ENCODE results near the gene SLX9.
"Not testable (repeated sequence)": the region's sequence is repeated elsewhere in the genome, so short reads cannot be mapped to it uniquely, and the experiment has no call there.

Gene SLX9

DNA sequence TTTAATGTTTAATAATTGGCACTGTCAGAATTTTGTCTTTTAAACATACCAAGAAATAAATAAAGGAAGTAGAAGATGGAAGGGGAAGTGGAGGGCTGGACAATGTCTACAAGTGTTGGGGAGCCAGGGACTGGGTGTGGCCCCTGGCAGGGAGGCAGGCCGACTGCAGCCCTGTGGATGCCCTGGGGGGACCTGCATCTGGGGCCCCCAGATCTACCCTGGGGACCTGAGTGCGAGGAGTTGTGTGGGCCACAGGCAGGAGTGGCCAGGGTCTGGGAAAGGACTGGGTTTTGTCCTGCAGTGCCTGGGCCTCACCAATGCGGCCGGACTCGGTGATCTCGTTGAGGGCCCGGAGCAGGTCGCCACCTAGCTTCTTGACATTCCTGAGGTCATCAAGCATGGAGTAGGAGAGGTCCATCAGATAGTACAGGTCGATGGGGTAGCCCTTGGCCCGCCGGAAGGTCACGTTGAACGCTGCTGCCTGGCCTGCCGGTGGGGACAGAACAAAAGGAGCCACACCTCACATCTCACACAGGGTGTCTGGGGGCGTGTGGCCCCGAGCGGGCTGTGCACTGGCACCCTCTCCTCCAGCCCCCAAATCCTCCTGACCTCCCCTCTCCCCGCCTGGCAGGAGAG, 36.7 kb upstream of the SLX9 start:
- no peak for DNase-seq

DNA sequence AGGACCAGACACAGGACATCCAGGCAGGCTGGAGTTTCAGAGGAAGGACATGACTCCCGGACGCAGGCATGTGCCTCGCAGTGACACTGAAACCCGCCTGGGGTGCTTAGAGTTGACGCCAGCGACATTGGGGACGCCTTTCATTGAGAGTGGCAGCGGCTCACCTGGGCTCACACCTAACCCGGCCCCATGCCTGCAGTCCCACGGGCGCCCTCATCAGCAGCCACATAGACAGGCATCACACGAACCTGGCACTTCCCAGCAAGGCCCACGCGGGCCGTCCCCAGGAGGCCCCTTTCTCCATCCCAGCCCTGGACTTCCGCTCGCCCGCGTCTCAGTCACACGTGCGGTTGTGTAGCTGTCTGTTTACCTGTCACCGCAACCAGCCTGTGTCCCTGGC, 36.1 kb upstream of the SLX9 start:
- no peak for DNase-seq

DNA sequence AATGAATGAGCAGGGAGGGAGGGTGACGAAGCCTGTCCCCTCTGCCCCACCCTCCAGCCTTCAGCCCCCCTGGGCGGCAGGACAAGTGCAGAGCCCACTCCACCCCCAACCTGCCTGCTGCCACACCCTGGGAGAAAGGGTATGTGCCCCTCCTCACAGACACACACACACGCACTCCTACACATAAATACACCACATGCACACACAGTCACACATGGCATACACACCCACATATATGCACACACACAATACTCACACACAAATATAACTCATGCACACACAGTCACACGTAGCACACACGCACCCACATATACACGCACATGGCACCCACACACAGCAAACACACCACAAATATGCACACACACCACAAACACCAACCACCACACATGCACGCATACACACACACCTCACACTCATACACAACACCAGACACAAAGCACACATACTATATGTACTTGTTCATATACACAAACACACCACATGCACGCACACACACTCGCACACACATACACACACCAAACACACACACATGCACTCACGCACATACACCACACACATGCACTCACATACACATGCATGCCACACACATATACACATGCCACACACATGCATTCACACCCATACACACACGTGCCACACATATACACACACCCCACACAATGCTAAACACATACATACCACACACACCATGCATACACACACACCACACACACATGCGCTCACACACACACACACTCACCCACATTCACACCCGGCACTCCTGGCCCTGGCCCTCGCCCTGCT, 35.5 kb upstream of the SLX9 start:
- DNase-seq = no peak

DNA sequence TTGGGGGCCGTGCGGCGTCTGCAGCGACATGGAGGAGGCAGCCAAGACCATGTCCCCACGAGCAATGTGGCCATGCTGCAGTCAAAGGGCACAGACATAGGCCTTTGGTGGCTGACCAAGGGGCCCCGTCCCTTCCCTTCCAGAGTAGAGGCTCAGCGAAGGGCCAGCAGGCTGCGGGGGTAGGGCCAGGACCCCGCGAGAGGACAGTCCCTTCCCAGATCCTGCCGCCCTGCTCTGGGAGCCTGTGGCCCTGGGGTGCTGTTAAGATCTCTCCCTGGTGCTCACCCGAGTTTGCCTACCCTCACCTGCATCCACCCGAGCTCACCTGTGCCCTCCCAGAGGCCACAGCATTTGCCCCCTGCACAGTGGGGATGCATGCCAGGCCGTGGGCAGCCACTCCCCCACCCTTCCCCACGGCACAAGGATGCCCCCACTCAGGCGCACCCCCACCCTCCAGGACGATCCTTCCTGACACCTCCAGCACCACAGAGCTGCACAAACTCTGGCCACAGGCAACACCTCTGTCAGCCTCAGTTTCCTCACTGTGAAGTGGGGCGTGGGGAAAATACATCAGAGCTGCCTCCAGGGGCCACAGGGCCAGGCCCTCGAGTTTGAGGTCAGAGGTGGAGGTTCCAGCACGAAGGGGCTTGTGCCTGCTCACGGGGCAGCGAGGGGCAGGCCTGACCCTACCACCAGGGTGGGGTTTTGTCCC, 34.7 kb upstream of the SLX9 start:
- DNase-seq = no peak

DNA sequence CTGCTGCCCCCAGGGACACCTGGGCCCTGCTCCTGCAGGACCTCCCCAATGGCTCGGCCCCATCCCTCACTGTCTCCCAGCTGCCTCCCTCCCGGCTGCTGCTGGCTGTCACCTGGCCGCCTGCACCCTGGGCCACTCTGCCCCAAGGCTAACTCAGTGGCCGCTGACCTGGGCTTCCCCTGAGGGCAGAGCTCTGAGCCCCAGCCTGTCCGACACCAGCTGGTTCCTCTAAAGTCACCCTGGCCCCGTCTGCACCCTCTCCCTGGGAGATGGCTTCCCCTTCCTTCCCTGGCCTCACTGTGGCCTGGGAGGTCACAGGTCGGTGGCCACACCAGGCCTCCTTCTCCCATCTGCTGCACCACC, 34.1 kb upstream of the SLX9 start:
- DNase-seq = no peak

DNA sequence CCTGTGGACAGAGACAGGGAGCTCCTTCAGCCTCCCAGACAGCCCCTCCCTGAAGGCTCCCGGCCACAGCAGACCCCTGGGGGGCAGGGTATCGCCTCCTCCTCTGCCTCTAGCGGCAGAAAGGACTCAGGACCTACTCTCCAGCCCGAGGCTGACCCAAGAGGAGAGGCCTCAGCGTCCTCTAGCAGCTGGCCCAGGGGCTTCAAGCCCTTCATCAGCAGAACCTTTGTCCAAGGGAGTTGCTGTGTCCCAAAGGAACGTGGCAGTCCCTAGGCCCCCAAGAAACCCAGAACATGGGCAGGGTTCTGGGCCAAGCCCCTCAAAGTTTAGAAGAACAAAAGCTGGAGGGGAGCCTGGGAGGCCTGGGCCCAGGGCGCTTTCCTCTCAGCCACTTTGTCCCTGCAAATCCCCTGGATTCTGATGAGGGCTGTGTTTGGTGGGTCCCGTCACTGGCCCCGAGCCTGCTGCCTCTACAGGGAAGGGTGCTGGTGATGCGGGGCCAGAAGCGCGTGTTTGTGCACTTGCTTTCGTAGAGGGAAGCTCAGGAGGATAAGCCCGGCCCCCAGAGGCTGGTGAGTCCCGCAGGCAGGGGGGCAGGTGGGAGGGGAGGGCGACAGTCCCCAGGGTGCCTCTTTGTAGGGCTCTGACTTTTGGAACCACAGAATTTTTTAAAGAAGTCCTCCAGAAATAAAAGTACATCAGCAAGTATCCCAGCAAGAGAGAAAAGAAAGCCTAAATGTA, 32.4 kb upstream of the SLX9 start:
- DNase-seq = no peak

DNA sequence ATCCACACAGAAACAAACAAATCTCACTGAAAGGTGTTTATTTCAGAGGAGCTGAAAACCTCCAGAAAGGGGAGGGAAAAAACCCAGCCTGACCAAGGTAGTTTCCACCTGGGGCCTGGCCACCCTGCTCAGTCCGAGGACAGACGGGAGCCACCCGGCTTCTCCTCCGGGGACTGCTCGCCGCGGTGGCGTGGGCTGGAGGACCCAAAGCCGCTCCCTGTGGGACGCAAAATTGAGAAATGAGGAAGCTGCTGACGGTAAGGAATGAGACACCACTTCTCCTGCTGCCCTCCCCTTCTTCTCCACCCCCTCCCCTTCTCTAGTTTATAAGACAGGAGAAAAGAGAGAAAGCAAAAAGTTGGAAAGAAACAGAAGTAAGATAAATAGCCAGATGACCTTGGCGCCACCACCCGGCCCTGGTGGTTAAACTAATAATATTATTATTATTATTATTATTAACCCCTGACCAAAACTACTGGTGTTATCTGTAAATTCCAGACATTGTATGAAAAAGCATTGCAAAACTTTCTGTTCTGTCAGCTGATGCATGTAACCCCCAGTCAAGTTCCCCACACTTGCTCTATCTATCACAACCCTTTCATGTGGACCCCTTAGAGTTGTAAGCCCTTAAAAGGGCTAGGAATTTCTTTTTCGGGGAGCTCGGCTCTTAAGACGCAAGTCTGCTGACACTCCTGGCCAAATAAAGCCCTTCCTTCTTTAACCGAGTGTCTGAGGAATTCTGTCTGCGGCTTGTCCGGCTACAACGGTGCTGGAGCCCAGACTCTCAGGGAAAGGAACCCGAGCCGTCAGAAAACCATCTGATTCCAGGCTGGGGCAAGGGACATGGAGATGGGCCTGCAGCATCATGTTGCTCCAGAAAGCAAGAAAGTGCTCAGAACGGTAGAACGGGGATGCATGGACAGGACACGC, 31.6 kb upstream of the SLX9 start:
- DNase-seq = no peak

DNA sequence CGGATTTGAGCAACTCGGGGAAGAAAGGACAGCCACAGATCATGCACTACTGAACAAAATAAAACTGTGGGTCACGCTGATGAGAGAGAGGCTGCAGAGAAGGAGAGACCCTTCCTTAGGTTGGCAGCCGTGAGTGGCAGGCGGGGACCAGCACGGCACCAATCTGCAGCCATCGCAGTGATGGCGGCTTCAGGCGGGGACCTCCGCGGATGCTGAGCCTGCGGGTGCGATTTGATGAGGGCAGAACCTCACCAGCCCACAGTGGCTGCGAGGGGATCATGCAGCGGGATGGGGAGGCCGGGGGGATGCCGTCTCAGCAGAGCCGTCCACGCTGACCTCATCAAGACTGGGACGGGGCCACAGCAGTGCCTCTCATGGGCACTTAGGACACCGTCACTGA, 30.9 kb upstream of the SLX9 start:
- no peak for DNase-seq

DNA sequence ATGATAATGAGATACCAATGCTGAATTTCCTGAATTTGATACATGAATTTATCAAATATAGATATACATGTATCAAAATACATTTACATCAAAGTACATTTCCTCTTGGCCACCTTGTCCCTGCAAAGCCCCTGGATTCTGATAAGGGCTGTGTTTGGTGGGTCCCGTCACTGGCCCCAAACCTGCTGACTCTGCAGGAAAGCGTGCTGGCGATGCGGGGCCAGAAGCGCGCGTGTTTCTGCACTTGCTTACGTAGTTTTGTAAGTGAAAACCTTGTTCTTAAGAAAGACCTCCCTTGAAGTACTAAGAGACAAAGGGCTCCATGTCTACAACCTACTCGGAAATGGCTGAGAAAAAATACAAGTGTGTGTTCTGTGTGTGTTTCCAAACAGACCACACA, 30.1 kb upstream of the SLX9 start:
- no peak for DNase-seq

DNA sequence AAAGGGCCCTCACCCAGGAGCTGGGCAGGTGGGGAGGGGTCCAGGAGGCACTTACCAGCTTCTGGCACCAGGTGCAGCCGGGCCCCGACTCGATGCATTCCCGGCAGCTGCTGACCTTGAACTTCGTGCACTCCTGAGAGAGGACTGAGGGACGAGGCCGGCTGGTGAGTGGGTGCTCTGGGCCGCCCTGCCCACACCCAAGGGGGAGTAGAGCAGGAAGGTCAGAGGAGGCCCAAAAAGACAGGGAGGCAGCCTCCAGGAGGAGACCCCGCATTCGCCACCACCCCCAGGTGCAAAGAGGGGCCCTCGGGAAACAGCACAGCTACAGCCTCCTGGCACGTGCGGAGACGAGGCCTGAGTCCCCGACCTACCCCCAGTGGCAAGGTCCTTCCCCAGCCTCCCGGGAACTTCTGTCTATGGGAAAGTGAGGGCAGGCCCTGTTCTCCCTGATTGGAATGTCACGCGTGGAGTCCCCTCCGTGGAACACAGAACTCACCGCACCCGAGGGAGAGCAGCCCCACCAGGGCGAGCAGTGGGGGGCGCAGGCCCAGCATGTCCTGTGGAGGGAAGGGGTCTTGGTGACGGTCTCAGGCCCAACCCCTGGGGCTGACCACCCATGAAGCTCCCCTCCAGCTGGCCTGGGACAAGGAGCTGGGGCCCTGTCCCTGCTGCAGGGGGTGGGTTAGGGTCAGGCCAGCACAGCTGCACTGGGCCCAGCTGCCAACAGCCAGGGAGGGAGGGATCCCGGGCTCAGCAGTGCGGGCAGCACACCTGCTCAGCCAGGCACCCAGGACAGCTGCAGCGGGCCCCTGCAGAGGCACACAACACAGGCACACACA, 29.4 kb upstream of the SLX9 start:
- DNase-seq = peak; percentile 74

DNA sequence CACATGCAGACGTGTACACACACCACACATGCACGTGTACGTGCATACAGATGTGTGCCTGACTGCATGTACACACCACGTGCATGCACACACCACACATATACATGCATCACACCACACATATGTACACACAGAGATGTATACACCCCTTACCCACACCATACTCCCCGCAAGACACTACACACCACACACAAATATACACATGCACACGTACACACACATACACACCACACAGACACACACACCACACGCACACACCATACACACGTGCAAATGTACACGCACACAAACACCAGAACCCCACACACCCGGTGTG, 28.8 kb upstream of the SLX9 start:
- DNase-seq = no peak

DNA sequence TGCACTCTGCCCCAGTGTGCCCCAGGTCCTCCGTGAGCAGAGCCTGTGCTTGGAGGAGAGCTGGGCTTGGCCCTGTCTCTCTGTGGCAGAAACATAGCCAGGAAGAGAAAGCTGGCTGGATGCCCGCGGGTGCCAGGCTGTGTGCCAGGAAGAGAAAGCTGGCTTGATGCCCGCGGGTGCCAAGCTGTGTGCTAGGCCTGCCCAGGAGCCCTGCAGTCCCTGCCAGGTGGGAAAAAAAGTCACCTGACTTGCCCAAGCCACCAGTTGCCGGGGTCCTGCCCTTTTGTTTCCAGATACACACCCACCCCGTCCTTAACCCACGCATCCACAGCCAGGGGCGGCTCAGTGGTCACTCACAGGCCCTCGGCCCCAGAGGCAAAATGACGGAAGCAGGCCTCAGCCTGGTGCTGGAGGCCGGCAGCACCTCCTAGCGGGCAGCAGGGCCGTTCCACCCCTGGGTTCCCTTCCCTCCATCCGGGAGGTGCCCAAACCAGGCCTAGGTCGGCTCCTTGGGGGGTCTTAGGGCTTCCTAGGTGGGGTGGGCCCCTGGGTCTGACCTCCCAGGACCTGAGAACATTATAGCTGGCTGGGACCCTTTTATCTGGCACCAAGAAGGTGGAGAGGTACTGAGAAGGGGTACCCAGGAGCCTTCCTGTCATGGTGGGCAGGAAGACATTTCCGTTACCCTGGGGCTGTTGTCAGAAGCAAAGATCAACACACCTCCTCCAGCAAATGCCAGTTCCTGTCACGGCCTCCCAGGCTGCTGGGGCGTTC, 28.3 kb upstream of the SLX9 start:
- DNase-seq = peak; percentile 53

DNA sequence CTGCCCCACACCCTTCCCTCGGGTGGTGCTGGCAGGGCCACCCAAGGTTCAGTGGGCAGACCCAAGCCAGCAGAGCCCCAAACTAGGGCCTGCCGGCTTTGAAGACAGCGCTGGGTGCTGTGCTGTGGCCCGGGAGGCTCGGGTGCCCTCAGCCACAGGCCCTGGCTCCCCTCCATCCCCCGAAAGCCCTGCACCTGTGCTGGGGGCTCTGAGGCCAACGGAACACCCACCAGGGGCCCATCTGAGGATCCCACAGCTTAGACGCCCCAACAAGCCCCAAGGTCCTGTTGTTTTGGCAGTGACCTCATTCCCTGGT, 27.7 kb upstream of the SLX9 start:
- DNase-seq = no peak

DNA sequence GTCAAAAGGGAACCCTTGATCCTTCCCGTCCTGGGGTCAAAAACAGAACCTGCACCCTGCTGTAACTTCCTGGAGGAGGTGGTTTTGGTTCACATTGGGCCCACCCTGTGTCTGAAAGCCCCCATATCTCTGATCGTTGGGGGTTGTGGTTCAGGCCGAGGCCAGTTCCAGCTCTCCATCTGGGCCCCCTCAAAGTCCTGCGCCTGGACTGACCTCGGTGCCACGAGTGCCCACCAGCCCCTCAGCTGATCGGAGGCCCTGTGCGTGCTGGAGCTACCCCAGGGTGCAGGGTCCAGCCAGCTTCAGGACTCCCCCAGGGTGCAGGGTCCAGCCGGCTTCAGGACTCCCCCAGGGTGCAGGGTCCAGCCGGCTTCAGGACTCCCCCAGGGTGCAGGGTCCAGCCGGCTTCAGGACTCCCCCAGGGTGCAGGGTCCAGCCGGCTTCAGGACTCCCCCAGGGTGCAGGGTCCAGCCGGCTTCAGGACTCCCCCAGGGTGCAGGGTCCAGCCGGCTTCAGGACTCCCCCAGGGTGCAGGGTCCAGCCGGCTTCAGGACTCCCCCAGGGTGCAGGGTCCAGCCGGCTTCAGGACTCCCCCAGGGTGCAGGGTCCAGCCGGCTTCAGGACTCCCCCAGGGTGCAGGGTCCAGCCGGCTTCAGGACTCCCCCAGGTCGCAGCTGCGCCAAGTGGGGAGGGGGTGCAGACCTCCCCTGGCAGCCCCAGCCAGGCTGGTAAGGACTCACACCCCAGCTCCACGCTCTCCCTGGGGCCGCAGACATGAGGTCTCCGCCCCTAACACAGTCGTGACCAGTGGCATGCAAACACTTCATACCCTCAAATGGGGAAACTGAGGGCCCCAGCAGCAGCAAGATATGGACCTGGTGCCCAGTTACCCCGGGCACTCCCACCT, 27.1 kb upstream of the SLX9 start:
- DNase-seq = not testable (repeated sequence)

DNA sequence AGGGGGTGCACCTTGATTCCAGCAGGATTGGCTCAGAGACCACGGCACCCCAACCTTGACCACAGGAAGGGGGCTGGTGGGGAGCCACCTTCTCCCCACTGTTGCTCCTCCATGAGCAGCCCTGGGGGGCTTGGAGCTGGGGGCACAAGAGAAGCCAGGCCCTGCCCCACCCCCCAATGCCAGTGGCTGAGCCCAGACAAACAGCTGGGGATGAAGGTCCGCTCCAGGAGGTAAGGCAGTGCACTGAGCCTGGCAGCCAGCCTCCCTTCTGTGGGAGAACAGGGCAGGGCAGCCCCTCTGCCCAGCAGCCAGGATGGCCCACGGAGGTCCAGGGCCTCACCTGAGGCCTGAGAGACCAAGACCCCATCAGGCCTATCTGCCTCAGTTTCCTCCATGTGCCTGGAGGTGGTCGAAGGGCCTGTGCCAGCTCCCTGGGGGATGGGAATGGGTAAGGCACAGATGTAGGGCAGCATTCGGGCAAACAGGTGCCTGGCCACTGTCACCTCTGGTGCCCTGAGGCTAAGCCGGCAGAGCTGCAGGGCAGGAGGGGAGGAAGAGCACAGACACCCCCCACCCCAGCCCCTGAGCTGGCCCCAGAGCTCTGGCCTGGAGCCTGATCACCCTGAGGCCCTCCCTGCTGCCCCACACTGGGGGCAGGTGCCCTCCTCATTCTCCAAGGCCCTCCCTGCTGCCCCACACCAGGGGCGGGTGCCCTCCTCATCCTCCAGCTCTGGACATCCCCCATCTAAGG, 26.2 kb upstream of the SLX9 start:
- no peak for DNase-seq

DNA sequence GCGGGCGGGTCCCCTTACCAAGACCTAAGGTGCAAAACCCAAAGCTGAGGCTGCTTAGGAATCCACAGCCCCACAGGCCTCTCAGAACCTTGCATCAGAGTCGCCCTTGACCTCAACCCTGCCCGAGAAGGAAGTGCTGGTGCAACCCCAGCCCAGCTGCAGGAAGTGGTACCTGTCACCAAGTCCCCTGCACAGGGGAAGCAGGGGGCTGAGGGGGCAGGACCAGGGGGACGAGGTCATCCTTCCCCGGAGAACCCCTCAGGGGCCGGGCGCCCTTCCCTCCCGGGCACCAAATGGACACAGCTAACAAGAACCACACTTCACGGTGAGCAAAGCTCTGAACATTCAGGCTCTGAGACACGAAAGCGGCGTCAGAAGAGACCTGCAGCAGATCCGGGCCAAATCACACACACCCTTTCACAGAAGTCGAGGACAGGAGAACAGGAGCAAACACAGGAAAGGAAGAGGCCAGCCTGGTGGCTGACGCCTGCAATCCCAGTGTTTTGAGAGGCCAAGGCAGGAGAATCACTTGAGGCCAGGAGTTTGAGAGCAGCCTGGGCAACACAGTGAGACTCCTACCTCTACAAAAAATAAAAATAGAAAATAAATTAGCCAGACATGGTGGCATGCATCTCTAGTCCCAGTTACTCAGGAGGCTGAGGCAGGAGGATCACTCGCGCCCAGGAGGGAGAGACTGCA, 25.5 kb upstream of the SLX9 start:
- DNase-seq = no peak

DNA sequence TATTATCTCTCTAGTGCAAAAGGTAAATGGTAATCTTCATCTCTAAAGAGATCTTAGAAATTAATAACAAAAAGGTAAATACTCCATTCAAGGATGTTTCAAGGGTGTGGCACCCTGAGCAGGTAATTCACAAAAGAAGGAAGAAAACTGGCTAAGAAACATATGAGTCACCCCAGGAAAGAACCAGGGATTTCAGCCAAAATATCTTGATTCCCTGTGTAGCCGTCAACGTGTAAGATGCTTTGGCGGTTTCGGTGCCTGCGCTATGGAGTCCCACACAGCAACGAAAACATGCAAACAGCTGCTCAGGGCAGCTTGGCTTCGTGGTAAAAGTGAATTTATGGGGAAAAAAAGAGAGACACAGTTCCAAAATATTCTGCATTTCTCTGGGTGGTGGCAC, 22.9 kb upstream of the SLX9 start:
- no peak for DNase-seq

DNA sequence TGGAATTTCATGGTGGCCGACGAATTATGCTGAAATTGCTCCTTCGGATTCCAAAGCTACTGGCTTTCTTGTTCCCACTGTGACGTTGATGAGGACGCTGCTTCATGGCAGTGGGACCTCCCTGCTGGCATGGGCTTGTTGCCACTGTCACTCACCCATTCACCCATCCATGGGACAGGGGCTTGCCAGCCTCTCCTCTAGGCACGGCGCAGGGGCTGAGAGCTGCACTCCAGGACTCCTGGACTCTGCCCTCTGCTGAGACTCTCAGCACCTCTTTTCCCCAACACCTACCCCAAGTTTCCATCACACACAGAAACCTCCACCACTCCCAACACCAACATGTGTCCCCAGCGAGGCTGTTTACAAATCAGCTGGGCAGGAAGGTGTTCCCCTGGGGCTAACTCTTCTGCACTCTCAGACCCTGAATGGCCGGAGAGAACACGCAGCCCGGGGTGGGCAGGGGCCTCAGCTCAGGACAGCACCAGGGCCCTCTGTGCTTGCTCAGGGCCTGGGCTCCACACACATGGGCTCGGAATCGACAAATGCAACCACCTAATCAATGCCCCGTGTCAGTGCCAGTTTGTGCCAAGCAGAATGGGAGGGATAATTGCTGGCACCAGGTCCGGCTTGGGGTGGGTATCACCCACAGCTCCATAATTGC, 22.3 kb upstream of the SLX9 start:
- no peak for DNase-seq
